CD4-positive, alpha-beta T cell treated with Interleukin-21 for 1 hour (primary cell): ENCODE measurements around the gene KCNJ14.
"Not testable (repeated sequence)": the region's sequence is repeated elsewhere in the genome, so short reads cannot be mapped to it uniquely, and the experiment has no call there.

Experiments used
- DNase-seq: peaks from one replicate; pipeline ENCODE4 v3.0.0-alpha.2; 2020

Gene KCNJ14

GRCh38 chr19:48473161-48473966, 18.0 kb downstream of the KCNJ14 start:
- no peak for DNase-seq

- DNase-seq, result no peak
These were observed 18.8 kb downstream of the KCNJ14 start for GRCh38 chr19:48474084-48474592.

GRCh38 chr19:48475369-48476068, 20.1 kb downstream of the KCNJ14 start:
- no peak for DNase-seq

- DNase-seq, result no peak
These were observed 20.8 kb downstream of the KCNJ14 start for GRCh38 chr19:48476176-48476575.

- no peak for DNase-seq
These were observed 21.8 kb downstream of the KCNJ14 start for GRCh38 chr19:48477067-48477685.

GRCh38 chr19:48477698-48478338, 22.4 kb downstream of the KCNJ14 start:
- no peak for DNase-seq

GRCh38 chr19:48478339-48479256, 23.2 kb downstream of the KCNJ14 start:
- no peak for DNase-seq

GRCh38 chr19:48479686-48480085, 24.3 kb downstream of the KCNJ14 start:
- DNase-seq, result no peak

- peak; percentile 45 for DNase-seq
These were observed 24.8 kb downstream of the KCNJ14 start for GRCh38 chr19:48480183-48480557.

GRCh38 chr19:48480558-48481500, 25.5 kb downstream of the KCNJ14 start:
- peak; percentile 62 for DNase-seq

- no peak for DNase-seq
These were observed 26.7 kb downstream of the KCNJ14 start for GRCh38 chr19:48481846-48482639.

GRCh38 chr19:48483301-48483700, 27.9 kb downstream of the KCNJ14 start:
- no peak for DNase-seq

- no peak for DNase-seq
These were observed 29.0 kb downstream of the KCNJ14 start for GRCh38 chr19:48484247-48484893.

- no peak for DNase-seq
These were observed 29.7 kb downstream of the KCNJ14 start for GRCh38 chr19:48484931-48485612.

GRCh38 chr19:48486706-48487105, 31.3 kb downstream of the KCNJ14 start:
- DNase-seq, result not testable (repeated sequence)

GRCh38 chr19:48487544-48487943, 32.2 kb downstream of the KCNJ14 start:
- DNase-seq, result no peak

- no peak for DNase-seq
These were observed 32.6 kb downstream of the KCNJ14 start for GRCh38 chr19:48487948-48488347.

- not testable (repeated sequence) for DNase-seq
These were observed 33.1 kb downstream of the KCNJ14 start for GRCh38 chr19:48488478-48488877.
